ENCODE data around the gene CNPY1. TPM values are rescaled to one million over a fixed set of nuclear protein-coding genes. Genes with fewer than 3 reads are reported as not detected.

CNPY1 gene
- total RNA-seq, 1 experiment from 2014 or later = not detected

GRCh38 chr7:155506854-155507337 is 39.5 kb downstream of the CNPY1 start:
- H3K4me1 Mint-ChIP-seq = peaks cover 20 to 31% of the 10 kb centered on the region in 2 experiments
- Histone ChIP-seq H2BK5ac (ENCODE audit: insufficient read length, low read length) (no peak overlapping the region), H3K9ac (ENCODE audit: extremely low read depth, insufficient read length, low read length) (no peak overlapping the region), H3K4me2 (ENCODE audit: insufficient read depth, insufficient read length, low read length) (no peak overlapping the region), H4K91ac (ENCODE audit: insufficient read length, low read depth, low read length) (no peak overlapping the region), H3K27me3 (ENCODE audit: insufficient read depth, low read length) (peaks cover 74% of the 10 kb centered on the region), H3K23me2 (ENCODE audit: insufficient read length, low read depth, low read length, poor library complexity, severe bottlenecking) (peaks cover 5% of the 10 kb centered on the region), H3K27ac (ENCODE audit: insufficient read length, low read depth, low read length) (no peak overlapping the region), H3K79me1 (ENCODE audit: insufficient read depth, low read depth, low read length, poor library complexity, severe bottlenecking) (no peaks in the 10 kb centered on the region), H3K18ac (ENCODE audit: insufficient read length, low read depth, low read length) (no peak overlapping the region), H2BK20ac (ENCODE audit: low read depth, low read length, poor library complexity, severe bottlenecking) (no peak overlapping the region), H3K4me1 (ENCODE audit: insufficient read depth, low read length) (peaks cover 2% of the 10 kb centered on the region), H3K14ac (ENCODE audit: insufficient read depth, low read length) (no peak overlapping the region), H3K79me2 (ENCODE audit: insufficient read depth, low read length) (no peaks in the 10 kb centered on the region), H4K20me1 (ENCODE audit: control insufficient read depth, insufficient read depth, insufficient read length) (peaks cover 4% of the 10 kb centered on the region), H2BK12ac (ENCODE audit: insufficient read length, low read depth, low read length) (no peak overlapping the region), H3T11ph (ENCODE audit: low read length) (no peak overlapping the region), H2BK120ac (ENCODE audit: low read depth, low read length, poor library complexity, severe bottlenecking) (no peak overlapping the region), H2BK15ac (ENCODE audit: low read depth, low read length) (no peak overlapping the region), H4K8ac (replicated peaks; ENCODE audit: insufficient read length, low read depth, low read length) (no peak overlapping the region), H3K9me3 (ENCODE audit: control insufficient read depth, low read depth, low read length) (no peaks in the 10 kb centered on the region), H3K23ac (ENCODE audit: insufficient read length, low read depth, low read length) (no peak overlapping the region), H3K4ac (ENCODE audit: low read depth, low read length) (no peak overlapping the region), H3K56ac (ENCODE audit: insufficient read length, low read depth, low read length) (no peak overlapping the region), H2AFZ (ENCODE audit: low read length) (no peak overlapping the region), H4K5ac (ENCODE audit: insufficient read length, low read depth, low read length) (no peak overlapping the region), H2AK5ac (ENCODE audit: insufficient read length, low read length) (no peak overlapping the region)
- no peak overlapping the region for H3K27ac Mint-ChIP-seq
- DNase-seq = peak; percentile 61
- H3K4me3 Mint-ChIP-seq = no peak overlapping the region
- no peak for TF ChIP-seq CTCF (conservative IDR thresholded peaks at IDR 0.05)
- no CpG with 5 or more reads among the region's 14 CpGs for WGBS (ENCODE audit: extremely low coverage, insufficient read length, low lambda C conversion rate)
- peaks cover 2 to 16% of the 10 kb centered on the region in 2 experiments; a peak in 1 of 5 replicates for H3K9me3 Mint-ChIP-seq
- no peaks in the 10 kb centered on the region for H3K36me3 Mint-ChIP-seq (ENCODE audit: insufficient read depth in 1 of 3, low read depth in 3 of 3)
- H3K27me3 Mint-ChIP-seq (ENCODE audit: low read depth) = peaks cover 100% of the 10 kb centered on the region

Measured in H9 (cell line).